Measurements from ENCODE around the gene PRKCA. TPM values are rescaled to one million over a fixed set of nuclear protein-coding genes. Genes with fewer than 3 reads are reported as not detected.
"Not testable (repeated sequence)": the region's sequence is repeated elsewhere in the genome, so short reads cannot be mapped to it uniquely, and the experiment has no call there.

PRKCA gene
- polyA plus RNA-seq, 1 experiment: 66.8 TPM

DNA sequence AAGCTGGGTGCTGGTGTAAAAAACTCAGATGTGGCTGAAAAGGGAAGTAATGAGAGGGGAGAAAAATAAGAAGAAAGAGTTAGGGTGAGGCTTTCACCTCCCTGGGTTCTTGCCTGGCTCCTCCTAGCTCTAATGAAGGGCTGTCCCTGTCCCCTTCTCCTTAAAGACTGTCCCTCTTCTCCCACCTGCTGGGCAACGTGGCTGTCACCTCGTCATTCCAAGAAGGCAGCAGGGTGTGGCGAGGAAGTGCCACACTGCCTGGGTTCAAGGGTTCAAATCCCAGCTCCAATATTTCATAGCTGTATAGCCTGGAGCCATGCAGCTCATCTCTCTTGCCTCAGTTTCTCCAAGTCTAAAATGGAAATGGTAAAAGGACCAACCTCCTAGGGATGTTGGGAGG is 410.0 kb downstream of the PRKCA start:
- no peaks in the 10 kb centered on the region for H3K9me3 ChIP-seq (ENCODE audit: control insufficient read depth, insufficient read depth, low read length)
- H3K27me3 ChIP-seq (ENCODE audit: control insufficient read depth, insufficient read depth, low read length): no peaks in the 10 kb centered on the region
- no peak overlapping the region for H3K4me3 ChIP-seq (ENCODE audit: low read depth, low read length)
- CTCF ChIA-PET: no interaction called here
- POLR2A ChIA-PET: no interaction called here
- no peak overlapping the region for H3K27ac ChIP-seq (ENCODE audit: low read depth, low read length)
- no peak for DNase-seq (ENCODE audit: low read depth, low spot score)
- TF ChIP-seq CTCF (IDR thresholded peaks at IDR 0.05; ENCODE audit: low read depth, low read length): no peak

GRCh38 chr17:66713021-66713532 is 410.7 kb downstream of the PRKCA start:
- H3K27ac ChIP-seq (ENCODE audit: low read depth, low read length); POLR2A ChIA-PET; DNase-seq (ENCODE audit: low read depth, low spot score); H3K4me3 ChIP-seq (ENCODE audit: low read depth, low read length); H3K9me3 ChIP-seq (ENCODE audit: control insufficient read depth, insufficient read depth, low read length); H3K27me3 ChIP-seq (ENCODE audit: control insufficient read depth, insufficient read depth, low read length); CTCF ChIA-PET: not testable (repeated sequence)

DNA sequence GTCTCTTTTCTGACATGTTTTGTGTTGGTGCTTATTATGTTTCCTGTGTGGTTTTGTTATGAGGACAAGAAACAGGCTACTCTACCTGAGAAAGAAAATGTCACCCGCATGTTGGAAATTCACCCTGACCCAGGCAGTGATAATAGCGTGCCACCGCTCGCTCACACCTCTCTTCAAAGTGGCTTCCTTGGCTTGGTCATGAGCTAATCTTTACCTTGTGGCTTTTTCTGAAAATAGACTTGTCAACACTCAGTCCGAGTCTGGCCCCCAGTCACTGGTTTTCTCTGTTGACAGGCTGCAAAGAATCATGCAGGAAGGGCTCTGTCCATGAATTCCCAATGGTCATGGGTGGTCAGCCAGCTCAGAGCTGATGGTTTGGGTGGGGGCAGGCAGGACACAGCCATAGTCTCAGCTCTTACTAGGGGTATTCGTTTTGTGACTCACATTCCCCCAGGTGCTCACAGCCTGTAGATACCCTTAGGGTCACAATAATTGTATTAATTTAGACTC is 411.2 kb downstream of the PRKCA start:
- CTCF ChIA-PET: interaction anchor here (0.5 to 1.2 kb wide), 3 partner anchors 16 to 237 kb away, joined by 3 to 6 read pairs (median 3); no protein-coding TSS in a partner anchor
- no peaks in the 10 kb centered on the region for H3K9me3 ChIP-seq (ENCODE audit: control insufficient read depth, insufficient read depth, low read length)
- no peak overlapping the region for H3K4me3 ChIP-seq (ENCODE audit: low read depth, low read length)
- peak overlapping the region; percentile 11 for H3K27ac ChIP-seq (ENCODE audit: low read depth, low read length)
- H3K27me3 ChIP-seq (ENCODE audit: control insufficient read depth, insufficient read depth, low read length): no peaks in the 10 kb centered on the region
- POLR2A ChIA-PET: no interaction called here
- no peak for DNase-seq (ENCODE audit: low read depth, low spot score)
- no peak for TF ChIP-seq CTCF (IDR thresholded peaks at IDR 0.05; ENCODE audit: low read depth, low read length)

- ChIA-PET POLR2A (no interaction called here), CTCF (interaction anchor here (0.5 to 1.2 kb wide), 8 partner anchors 9 to 741 kb away, joined by 3 to 6 read pairs (median 3); no protein-coding TSS in a partner anchor)
- no peak for TF ChIP-seq CTCF (IDR thresholded peaks at IDR 0.05; ENCODE audit: low read depth, low read length)
- no peaks in the 10 kb centered on the region for H3K9me3 ChIP-seq (ENCODE audit: control insufficient read depth, insufficient read depth, low read length)
- H3K27me3 ChIP-seq (ENCODE audit: control insufficient read depth, insufficient read depth, low read length): no peaks in the 10 kb centered on the region
- no peak overlapping the region for H3K27ac ChIP-seq (ENCODE audit: low read depth, low read length)
- DNase-seq (ENCODE audit: low read depth, low spot score): no peak
- H3K4me3 ChIP-seq (ENCODE audit: low read depth, low read length): no peak overlapping the region
Measured at GRCh38 chr17:66714046-66715023, 411.9 kb downstream of the PRKCA start.

DNA sequence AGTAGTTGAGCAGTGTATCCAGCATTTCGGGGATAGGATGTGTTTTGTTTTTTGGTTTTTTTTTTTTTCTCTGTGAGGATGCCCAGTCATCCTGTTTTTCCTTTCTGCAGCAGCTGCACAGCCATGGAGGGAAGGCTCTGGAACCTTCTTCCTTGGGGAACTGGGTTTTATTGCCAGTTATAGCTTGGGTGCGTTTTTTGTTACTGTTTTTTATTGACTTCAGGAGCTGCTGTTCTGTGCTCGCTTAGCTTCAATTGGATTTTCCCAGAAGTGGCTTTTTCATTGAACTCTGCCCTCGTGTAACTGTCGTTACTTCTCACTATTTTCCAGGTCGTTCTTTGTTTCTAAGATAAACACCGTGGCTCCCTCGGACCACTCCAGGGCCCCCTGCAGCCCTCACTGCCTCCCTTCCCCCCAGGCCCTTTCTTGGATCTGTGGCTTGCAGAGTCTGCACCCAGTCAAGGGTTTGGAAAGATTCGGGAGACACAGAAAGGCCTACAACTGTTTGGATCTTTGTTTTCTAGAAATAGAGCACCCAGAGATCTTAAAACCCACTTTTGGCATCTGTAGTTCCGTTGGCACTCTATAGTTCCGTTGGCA is 412.8 kb downstream of the PRKCA start:
- ChIA-PET POLR2A (no interaction called here), CTCF (interaction anchor here (0.5 to 1.1 kb wide), 4 partner anchors 10 to 740 kb away, joined by 3 to 4 read pairs (median 4); no protein-coding TSS in a partner anchor)
- Histone ChIP-seq H3K27ac (ENCODE audit: low read depth, low read length) (no peak overlapping the region), H3K4me3 (ENCODE audit: low read depth, low read length) (no peak overlapping the region), H3K27me3 (ENCODE audit: control insufficient read depth, insufficient read depth, low read length) (no peaks in the 10 kb centered on the region), H3K9me3 (ENCODE audit: control insufficient read depth, insufficient read depth, low read length) (no peaks in the 10 kb centered on the region)
- no peak for DNase-seq (ENCODE audit: low read depth, low spot score)
- no peak for TF ChIP-seq CTCF (IDR thresholded peaks at IDR 0.05; ENCODE audit: low read depth, low read length)
